ENCODE measurements around the gene ADH1A. TPM values are rescaled to one million over a fixed set of nuclear protein-coding genes. Genes with fewer than 3 reads are reported as not detected.

Gene ADH1A
- 1 to 10 TPM in 1 of 4 donors, under 1 TPM in 1, not detected in 2; 0.88 to 5.0 TPM for total RNA-seq

DNA sequence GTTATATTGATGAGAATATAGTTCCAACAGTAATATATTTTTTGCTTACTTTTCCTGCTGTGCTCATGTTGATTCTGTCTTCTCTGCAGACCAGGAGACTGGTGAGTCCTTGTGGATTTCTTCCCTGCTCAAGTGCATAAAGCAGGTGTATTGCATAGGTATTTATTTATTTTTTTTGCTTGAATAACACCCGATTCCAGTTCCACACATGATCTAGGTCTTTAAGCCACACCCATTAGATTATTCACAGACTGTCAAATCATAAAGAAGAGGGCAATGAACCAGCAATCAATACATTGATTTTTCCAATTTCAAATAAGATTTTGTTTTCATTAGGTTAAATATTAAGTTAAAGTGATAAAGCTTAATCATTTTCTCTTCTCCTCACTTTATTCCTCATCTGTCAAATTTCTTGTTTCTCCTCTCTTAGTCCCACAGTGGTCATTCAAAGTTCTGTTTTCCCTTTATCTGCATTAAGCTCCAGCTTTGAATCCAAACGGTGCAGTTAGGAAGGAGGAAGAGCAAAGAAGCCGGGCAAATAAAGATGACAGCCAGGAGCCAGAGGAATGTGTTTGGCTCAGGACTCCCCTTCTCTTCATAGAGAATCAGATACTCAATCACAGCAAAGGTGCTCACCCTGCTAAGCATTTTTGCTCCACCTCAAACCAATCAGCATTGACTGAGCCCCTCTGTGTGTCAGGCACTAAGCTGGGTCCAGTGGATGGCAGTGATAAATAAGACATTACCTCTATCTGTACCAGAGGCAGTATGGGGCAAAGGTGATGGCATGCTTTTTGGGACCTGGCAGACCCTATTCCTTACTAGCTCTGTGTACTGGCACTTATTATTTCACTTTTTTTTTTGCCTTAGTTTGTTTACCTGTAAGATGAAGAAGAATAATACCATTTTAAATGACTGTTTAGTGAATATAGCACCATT is at the start of gene ADH1A:
TSS of gene ADH1A (minus strand) at position 138 of the 939 bp plus-strand sequence. CDS start at position 67, 71 bp downstream.
- H3K9me3 ChIP-seq = no peaks in the 10 kb centered on the region
- H3K27ac ChIP-seq = no peak within 1 kb of the TSS
- no peak for DNase-seq
- no peaks in the 10 kb centered on the region for H3K36me3 ChIP-seq
- H3K27me3 ChIP-seq = no peaks in the 10 kb centered on the region
- TF ChIP-seq POLR2A (IDR thresholded peaks at IDR 0.05) = no peak
- TF ChIP-seq, protein P1, sequence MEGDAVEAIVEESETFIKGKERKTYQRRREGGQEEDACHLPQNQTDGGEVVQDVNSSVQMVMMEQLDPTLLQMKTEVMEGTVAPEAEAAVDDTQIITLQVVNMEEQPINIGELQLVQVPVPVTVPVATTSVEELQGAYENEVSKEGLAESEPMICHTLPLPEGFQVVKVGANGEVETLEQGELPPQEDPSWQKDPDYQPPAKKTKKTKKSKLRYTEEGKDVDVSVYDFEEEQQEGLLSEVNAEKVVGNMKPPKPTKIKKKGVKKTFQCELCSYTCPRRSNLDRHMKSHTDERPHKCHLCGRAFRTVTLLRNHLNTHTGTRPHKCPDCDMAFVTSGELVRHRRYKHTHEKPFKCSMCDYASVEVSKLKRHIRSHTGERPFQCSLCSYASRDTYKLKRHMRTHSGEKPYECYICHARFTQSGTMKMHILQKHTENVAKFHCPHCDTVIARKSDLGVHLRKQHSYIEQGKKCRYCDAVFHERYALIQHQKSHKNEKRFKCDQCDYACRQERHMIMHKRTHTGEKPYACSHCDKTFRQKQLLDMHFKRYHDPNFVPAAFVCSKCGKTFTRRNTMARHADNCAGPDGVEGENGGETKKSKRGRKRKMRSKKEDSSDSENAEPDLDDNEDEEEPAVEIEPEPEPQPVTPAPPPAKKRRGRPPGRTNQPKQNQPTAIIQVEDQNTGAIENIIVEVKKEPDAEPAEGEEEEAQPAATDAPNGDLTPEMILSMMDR (IDR thresholded peaks at IDR 0.05) = no peak
- no peak within 1 kb of the TSS for H3K4me3 ChIP-seq
- H3K4me1 ChIP-seq = no peaks in the 10 kb centered on the region
- intact Hi-C loops (cut with DNase I; ENCODE audit: low total_unique reads) = no loop called here

DNA sequence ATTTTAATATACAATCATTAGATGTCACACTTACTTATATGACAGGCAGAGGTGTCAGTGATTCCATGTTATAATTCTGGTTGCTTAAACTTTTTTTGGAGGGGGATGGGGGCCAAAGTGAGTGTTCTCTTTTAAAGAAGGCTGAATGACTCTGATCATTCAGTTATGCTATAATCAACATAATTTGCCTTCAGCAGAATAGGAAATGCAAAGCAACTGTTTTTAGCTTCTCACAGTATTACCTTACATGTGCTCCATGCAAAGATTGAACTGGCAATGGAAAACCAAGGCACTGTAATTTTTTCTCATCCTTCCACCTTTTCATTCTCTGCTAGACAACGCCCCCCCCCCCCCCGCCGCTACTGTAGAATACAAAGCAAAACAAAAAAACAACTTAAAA is 48.4 kb upstream of the ADH1A start:
- H3K27ac ChIP-seq = no peak overlapping the region
- H3K36me3 ChIP-seq = no peaks in the 10 kb centered on the region
- H3K4me1 ChIP-seq = no peaks in the 10 kb centered on the region
- no peak for TF ChIP-seq POLR2A (IDR thresholded peaks at IDR 0.05)
- TF ChIP-seq, protein P1 (IDR thresholded peaks at IDR 0.05) = no peak
- DNase-seq = no peak
- intact Hi-C loops (cut with DNase I; ENCODE audit: low total_unique reads) = no loop called here
- no peaks in the 10 kb centered on the region for H3K9me3 ChIP-seq
- no peaks in the 10 kb centered on the region for H3K27me3 ChIP-seq
- H3K4me3 ChIP-seq = no peak overlapping the region

DNA sequence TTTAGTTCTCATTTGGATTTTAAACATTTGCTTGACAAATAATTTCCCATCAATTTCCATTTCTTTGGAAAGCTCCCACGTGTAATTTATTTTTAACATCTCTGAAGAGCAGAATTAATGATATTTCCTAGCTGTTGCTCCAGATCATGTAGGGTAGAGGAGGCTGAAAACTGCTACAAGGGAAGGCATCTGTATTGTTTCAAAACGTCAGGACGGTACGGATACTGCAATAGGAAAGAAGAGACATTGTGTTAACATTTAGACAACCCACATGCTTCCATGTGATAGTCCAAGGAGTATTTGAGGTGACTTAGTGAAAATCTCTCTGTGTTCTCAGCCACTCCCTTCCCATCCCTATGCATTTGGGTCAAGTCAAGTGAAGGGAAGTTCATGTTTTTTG is 45.8 kb upstream of the ADH1A start:
- no peaks in the 10 kb centered on the region for H3K4me1 ChIP-seq
- no peaks in the 10 kb centered on the region for H3K36me3 ChIP-seq
- H3K9me3 ChIP-seq = no peaks in the 10 kb centered on the region
- H3K4me3 ChIP-seq = no peak overlapping the region
- TF ChIP-seq, protein P1 (IDR thresholded peaks at IDR 0.05) = no peak
- TF ChIP-seq POLR2A (IDR thresholded peaks at IDR 0.05) = no peak
- H3K27ac ChIP-seq = peak overlapping the region in 1 of 2 donors; percentile 3
- H3K27me3 ChIP-seq = no peaks in the 10 kb centered on the region
- intact Hi-C loops (cut with DNase I; ENCODE audit: low total_unique reads) = no loop called here
- no peak for DNase-seq

DNA sequence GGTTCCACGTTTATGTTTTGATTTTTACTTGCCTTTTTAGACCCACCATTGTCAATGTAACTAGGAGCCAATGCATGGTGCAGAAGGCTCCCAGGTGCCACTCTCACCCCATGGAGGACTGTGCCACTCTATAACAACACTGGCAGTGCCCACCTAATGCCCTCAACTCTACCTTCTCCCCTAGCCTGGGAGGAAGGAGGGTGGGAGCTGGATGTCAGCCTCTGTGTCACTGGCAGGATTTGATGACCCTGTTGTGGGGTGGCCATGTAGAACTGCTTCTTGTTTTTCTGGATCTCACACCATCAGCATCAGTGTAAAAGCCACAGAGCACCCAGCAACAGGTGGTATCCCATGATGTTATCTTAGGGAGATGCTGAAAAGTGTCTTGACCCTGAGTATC is 44.1 kb upstream of the ADH1A start:
- TF ChIP-seq POLR2A (IDR thresholded peaks at IDR 0.05) = no peak
- TF ChIP-seq, protein P1 (IDR thresholded peaks at IDR 0.05) = no peak
- no peaks in the 10 kb centered on the region for H3K4me1 ChIP-seq
- DNase-seq = no peak
- no peaks in the 10 kb centered on the region for H3K27me3 ChIP-seq
- H3K36me3 ChIP-seq = no peaks in the 10 kb centered on the region
- no peaks in the 10 kb centered on the region for H3K9me3 ChIP-seq
- intact Hi-C loops (cut with DNase I; ENCODE audit: low total_unique reads) = no loop called here
- H3K27ac ChIP-seq = no peak overlapping the region
- H3K4me3 ChIP-seq = no peak overlapping the region

DNA sequence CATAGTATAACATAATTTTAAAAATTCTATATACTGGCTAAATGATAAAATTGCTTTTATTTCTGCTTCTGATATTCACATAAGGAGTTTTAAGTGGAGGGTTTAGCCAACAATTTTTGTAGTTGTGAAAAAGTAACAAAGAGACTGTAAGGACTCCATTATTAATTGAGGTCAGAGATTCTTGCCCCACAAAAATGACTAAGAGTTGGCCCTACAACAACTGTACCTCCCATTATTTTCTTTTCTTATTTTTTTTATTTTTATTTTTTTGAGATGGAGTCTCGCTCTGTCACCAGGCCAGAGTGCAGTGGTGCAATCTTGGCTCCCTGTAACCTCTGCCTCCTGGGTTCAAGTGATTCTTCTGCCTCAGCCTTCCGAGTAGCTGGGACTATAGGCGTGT is 39.9 kb upstream of the ADH1A start:
- intact Hi-C loops (cut with DNase I; ENCODE audit: low total_unique reads) = no loop called here

More for the DNA sequence above, 39.9 kb upstream of the ADH1A start:
- Histone ChIP-seq H3K36me3 (no peaks in the 10 kb centered on the region), H3K4me3 (no peak overlapping the region), H3K27ac (peak overlapping the region; percentile 20 to 57), H3K4me1 (no peaks in the 10 kb centered on the region), H3K9me3 (no peaks in the 10 kb centered on the region), H3K27me3 (no peaks in the 10 kb centered on the region)
- no peak for DNase-seq
- TF ChIP-seq, protein P1 (IDR thresholded peaks at IDR 0.05) = no peak
- TF ChIP-seq POLR2A (IDR thresholded peaks at IDR 0.05) = no peak

All from uterus (tissue), 4 donors.